Measurements from ENCODE around the gene XAGE1B.
"Not testable (repeated sequence)": the region's sequence is repeated elsewhere in the genome, so short reads cannot be mapped to it uniquely, and the experiment has no call there.

XAGE1B gene

DNA sequence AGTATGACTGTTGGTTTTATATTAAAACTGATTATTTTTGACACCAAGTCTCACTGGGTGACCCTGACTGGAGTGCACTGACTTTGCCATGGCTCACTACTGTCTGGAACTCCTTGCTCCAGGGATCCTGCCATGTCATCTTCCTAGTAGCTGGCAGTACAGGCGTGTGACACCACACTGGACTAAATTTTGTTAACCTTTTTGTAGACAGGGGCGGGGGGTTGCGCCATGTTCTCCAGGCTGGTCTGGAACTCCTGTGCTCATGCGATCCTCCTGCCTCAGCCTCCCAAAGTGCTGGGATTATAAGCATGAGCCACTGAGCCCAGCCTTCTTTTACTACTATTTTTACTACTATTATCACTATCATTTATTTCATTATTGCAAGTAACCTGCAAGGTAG, 12.3 kb downstream of the XAGE1B start:
- Histone ChIP-seq H3K27me3 (no peaks in the 10 kb centered on the region), H3K4me3 (ENCODE audit: low read depth in 1 of 2, low read length in 1 of 2) (no peak overlapping the region), H3K9me3 (no peaks in the 10 kb centered on the region), H3K36me3 (no peaks in the 10 kb centered on the region), H3K27ac (no peak overlapping the region), H3K4me1 (ENCODE audit: control insufficient read depth in 1 of 2, insufficient read depth in 1 of 2, low read depth in 1 of 2, low read length in 1 of 2) (no peaks in the 10 kb centered on the region)
- TF ChIP-seq, protein P1, sequence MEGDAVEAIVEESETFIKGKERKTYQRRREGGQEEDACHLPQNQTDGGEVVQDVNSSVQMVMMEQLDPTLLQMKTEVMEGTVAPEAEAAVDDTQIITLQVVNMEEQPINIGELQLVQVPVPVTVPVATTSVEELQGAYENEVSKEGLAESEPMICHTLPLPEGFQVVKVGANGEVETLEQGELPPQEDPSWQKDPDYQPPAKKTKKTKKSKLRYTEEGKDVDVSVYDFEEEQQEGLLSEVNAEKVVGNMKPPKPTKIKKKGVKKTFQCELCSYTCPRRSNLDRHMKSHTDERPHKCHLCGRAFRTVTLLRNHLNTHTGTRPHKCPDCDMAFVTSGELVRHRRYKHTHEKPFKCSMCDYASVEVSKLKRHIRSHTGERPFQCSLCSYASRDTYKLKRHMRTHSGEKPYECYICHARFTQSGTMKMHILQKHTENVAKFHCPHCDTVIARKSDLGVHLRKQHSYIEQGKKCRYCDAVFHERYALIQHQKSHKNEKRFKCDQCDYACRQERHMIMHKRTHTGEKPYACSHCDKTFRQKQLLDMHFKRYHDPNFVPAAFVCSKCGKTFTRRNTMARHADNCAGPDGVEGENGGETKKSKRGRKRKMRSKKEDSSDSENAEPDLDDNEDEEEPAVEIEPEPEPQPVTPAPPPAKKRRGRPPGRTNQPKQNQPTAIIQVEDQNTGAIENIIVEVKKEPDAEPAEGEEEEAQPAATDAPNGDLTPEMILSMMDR (IDR thresholded peaks at IDR 0.05) = no peak

DNA sequence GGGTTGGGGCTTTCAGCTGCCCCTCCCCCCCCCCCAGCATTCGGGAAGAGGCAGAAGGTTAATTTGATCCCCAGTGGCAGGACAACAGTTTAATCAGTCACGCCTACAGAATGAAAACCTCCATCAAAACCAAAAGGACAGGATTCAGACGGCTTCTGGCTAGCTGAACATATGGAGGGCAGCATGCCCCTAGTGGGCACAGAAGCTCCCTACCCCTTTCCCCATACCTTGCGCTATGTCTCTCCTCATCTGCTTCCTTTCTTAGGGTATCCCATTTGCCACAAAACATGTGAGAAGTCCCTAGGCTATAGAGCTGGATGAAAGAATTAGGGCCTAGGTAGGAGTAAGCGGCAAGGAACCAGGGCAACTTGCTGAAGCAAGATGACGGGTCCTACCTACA, 15.5 kb downstream of the XAGE1B start:
- H3K9me3 ChIP-seq; H3K27ac ChIP-seq; H3K36me3 ChIP-seq; H3K4me3 ChIP-seq (ENCODE audit: low read depth in 1 of 2, low read length in 1 of 2); H3K27me3 ChIP-seq; H3K4me1 ChIP-seq (ENCODE audit: control insufficient read depth in 1 of 2, insufficient read depth in 1 of 2, low read depth in 1 of 2, low read length in 1 of 2): not testable (repeated sequence)

DNA sequence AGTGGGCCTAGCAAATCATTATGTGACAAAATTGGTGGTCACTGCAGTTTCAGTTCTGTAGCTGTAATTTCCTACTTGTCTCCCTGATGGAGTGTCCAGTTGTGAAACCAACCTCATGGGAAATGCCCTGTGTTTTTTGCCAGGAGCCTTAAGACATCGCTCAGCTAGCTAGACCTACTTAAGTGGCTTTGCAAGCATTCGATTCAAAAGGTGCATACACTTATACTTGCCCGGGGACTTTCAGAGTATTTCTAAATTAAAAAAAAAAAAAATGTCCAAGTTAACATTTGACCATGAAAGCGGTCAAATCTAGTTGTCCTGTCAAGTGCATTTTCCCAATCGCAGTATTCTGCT, 20.5 kb downstream of the XAGE1B start:
- H3K36me3 ChIP-seq; H3K27me3 ChIP-seq; H3K9me3 ChIP-seq; H3K4me1 ChIP-seq (ENCODE audit: control insufficient read depth in 1 of 2, insufficient read depth in 1 of 2, low read depth in 1 of 2, low read length in 1 of 2); H3K27ac ChIP-seq; H3K4me3 ChIP-seq (ENCODE audit: low read depth in 1 of 2, low read length in 1 of 2): not testable (repeated sequence)

DNA sequence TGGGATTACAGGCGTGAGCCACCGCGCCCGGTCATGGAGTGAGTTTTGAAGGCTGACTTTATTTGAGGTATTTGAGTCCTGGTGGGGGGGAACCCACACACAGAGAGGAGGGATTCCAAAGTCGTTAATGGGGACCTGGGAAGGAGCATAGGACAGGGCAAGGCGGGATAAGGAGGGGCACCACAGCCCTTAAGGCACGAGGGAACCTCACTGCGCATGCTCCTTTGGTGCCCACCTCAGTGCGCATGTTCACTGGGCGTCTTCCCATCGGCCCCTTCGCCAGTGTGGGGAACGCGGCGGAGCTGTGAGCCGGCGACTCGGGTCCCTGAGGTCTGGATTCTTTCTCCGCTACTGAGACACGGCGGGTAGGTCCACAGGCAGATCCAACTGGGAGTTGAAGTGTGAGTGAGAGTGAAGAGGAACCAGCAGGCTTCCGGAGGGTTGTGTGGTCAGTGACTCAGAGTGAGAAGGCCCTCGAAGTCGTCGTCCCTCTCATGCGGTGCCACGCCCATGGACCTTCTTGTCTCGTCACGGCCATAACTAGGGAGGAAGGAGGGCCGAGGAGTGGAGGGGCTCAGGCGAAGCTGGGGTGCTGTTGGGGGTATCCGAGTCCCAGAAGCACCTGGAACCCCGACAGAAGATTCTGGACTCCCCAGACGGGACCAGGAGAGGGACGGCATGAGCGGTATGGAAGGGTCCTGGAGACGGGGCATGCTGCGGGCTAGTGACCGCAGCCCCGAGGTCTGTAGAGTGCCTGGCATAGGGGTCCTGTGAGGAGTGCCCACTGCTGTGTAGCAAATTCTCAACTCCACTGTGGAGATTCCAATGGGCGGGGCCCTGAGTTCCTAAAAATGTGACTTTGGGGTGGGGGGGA, 21.1 kb downstream of the XAGE1B start, which contains the start of gene XAGE1A:
Gene XAGE1A, plus strand, starts transcription at position 264 of the 874 bp plus-strand sequence. CDS start 1,554 bp downstream, outside the sequence.
- H3K27ac ChIP-seq; H3K27me3 ChIP-seq; H3K4me1 ChIP-seq (ENCODE audit: control insufficient read depth in 1 of 2, insufficient read depth in 1 of 2, low read depth in 1 of 2, low read length in 1 of 2); H3K4me3 ChIP-seq (ENCODE audit: low read depth in 1 of 2, low read length in 1 of 2); H3K9me3 ChIP-seq; H3K36me3 ChIP-seq: not testable (repeated sequence)

DNA sequence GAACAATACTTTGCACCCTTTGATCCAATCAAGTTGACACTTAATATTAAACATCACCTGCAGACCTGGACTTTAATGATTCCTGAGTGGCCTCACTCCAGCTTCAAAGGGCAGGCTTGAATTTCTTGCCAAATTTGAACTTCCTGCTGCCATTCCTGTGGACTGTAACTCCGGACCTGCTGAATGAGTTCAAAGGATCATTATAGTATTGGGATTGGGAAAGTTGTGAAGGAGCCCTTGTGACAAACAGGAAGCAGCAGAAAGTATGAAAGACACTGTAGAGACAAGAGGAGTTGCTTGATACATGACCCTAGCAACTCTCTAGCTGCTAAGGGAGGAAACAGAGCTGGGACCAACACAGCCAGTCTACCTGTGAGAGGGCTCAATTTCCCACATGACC, 45.6 kb downstream of the XAGE1B start:
- not testable (repeated sequence) for H3K9me3 ChIP-seq; H3K27ac ChIP-seq; H3K4me3 ChIP-seq (ENCODE audit: low read depth in 1 of 2, low read length in 1 of 2)

More for the DNA sequence above, 45.6 kb downstream of the XAGE1B start:
- not testable (repeated sequence) for H3K4me1 ChIP-seq (ENCODE audit: control insufficient read depth in 1 of 2, insufficient read depth in 1 of 2, low read depth in 1 of 2, low read length in 1 of 2); H3K36me3 ChIP-seq; H3K27me3 ChIP-seq

Measured in neutrophil (primary cell).